ENCODE measurements around the gene SLC13A3. TPM values are rescaled to one million over a fixed set of nuclear protein-coding genes. Genes with fewer than 3 reads are reported as not detected.

The SLC13A3 gene
- total RNA-seq, 4 donors from 2014 or later: 1.1 to 8.9 (median 4.2) TPM

DNA sequence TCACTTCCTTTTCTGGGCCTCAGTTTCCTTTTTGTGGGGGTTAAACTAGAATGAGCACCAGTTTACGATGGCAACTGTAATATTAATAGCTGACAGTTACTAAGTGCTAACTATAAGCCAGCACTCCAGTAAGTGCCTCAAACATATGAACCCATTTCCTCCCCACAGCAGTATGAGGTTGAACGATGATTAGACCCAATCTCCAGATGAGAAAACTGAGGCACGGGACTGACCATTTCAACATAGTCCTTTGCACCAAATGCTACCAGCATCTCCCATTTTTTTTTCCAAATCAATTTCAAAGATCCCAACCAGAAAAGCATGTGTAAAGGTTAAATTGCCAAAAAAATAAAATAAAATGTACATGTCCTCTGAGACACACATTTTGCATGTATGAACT lies 7.1 kb downstream of the SLC13A3 start:
- Histone ChIP-seq H3K27ac (no peak overlapping the region), H3K36me3 (no peaks in the 10 kb centered on the region), H3K27me3 (no peaks in the 10 kb centered on the region), H3K4me3 (no peak overlapping the region), H3K9me3 (no peaks in the 10 kb centered on the region), H3K4me1 (no peaks in the 10 kb centered on the region)
- DNase-seq (ENCODE audit: low spot score in 2 of 2): no peak
- TF ChIP-seq, protein P1, sequence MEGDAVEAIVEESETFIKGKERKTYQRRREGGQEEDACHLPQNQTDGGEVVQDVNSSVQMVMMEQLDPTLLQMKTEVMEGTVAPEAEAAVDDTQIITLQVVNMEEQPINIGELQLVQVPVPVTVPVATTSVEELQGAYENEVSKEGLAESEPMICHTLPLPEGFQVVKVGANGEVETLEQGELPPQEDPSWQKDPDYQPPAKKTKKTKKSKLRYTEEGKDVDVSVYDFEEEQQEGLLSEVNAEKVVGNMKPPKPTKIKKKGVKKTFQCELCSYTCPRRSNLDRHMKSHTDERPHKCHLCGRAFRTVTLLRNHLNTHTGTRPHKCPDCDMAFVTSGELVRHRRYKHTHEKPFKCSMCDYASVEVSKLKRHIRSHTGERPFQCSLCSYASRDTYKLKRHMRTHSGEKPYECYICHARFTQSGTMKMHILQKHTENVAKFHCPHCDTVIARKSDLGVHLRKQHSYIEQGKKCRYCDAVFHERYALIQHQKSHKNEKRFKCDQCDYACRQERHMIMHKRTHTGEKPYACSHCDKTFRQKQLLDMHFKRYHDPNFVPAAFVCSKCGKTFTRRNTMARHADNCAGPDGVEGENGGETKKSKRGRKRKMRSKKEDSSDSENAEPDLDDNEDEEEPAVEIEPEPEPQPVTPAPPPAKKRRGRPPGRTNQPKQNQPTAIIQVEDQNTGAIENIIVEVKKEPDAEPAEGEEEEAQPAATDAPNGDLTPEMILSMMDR (IDR thresholded peaks at IDR 0.05): no peak
- TF ChIP-seq EP300 (IDR thresholded peaks at IDR 0.05) (no peak), POLR2A (IDR thresholded peaks at IDR 0.05) (no peak), POLR2AphosphoS5 (IDR thresholded peaks at IDR 0.05) (no peak)
- WGBS: 97% methylated on average over 3 of the region's 3 CpGs

GRCh38 chr20:46642969-46643343 lies 8.3 kb downstream of the SLC13A3 start:
- no peaks in the 10 kb centered on the region for H3K4me1 ChIP-seq
- H3K27me3 ChIP-seq: no peaks in the 10 kb centered on the region
- no peaks in the 10 kb centered on the region for H3K9me3 ChIP-seq
- H3K36me3 ChIP-seq: no peaks in the 10 kb centered on the region
- 81% methylated on average over 5 of the region's 5 CpGs for WGBS
- H3K27ac ChIP-seq: no peak overlapping the region
- no peak for DNase-seq (ENCODE audit: low spot score in 2 of 2)
- H3K4me3 ChIP-seq: no peak overlapping the region
- TF ChIP-seq EP300 (IDR thresholded peaks at IDR 0.05): no peak
- TF ChIP-seq, protein P1 (IDR thresholded peaks at IDR 0.05): no peak
- no peak for TF ChIP-seq POLR2A (IDR thresholded peaks at IDR 0.05)
- TF ChIP-seq POLR2AphosphoS5 (IDR thresholded peaks at IDR 0.05): no peak

DNA sequence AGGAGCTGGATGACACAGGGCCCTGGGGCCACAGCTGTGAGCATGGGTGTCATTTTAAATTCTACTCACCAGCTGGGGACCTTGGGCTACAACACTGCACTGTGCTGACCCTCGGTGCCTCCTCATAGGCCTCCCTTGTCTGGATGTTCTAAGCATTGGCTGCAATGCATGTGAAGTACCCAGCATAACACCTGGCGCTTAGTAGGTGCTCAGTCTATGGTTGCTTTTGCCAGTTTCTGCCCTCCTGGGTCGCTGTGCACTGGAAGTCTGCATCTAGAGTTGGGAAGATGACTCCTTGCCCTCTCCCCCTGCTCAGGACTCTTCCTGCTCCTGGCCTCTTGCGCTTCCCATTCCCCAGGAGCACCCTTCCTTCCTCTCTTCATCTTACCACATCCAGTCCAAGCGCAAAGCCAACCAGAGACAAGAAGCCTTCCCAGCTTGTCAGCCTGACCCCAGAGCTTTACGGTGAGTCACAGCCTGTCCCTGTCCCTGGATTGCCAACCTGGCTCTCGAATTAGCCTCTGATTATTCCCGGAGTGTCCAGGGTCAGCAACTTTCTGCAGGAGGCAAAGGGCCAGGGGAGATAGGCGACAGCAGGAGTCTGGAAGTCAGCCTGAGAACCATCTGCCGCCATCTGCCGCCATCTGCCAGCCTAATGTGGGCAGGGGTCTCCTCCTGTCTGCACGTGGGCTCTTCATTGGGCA lies 8.8 kb downstream of the SLC13A3 start:
- no peaks in the 10 kb centered on the region for H3K27me3 ChIP-seq
- H3K27ac ChIP-seq: no peak overlapping the region
- H3K36me3 ChIP-seq: no peaks in the 10 kb centered on the region
- H3K9me3 ChIP-seq: no peaks in the 10 kb centered on the region
- no peaks in the 10 kb centered on the region for H3K4me1 ChIP-seq
- no peak for DNase-seq (ENCODE audit: low spot score in 2 of 2)
- no peak overlapping the region for H3K4me3 ChIP-seq
- TF ChIP-seq EP300 (IDR thresholded peaks at IDR 0.05): no peak
- TF ChIP-seq POLR2AphosphoS5 (IDR thresholded peaks at IDR 0.05): no peak
- no peak for TF ChIP-seq POLR2A (IDR thresholded peaks at IDR 0.05)
- TF ChIP-seq, protein P1 (IDR thresholded peaks at IDR 0.05): no peak
- 90% methylated on average over 9 of the region's 12 CpGs for WGBS

DNA sequence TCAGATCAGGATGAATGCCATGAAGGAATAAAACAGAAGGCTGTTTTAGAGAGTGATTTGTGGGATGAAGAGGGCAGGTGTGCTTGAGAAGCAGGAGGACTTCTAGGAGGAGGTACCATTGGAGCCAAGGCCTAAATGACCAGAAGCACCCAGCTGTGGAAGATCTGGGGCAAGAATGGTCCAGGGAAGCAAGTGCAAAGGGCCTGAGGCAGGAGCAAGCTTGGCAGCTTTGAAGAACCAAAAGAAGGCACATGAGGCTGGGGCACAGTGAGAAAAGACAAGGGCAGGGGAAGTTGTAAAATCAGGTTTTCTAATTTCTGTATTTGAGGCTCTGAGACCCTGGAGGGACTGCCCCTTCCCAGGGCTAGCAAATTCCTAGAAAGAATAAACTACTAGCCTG lies 9.8 kb downstream of the SLC13A3 start:
- TF ChIP-seq POLR2AphosphoS5 (IDR thresholded peaks at IDR 0.05): no peak
- TF ChIP-seq POLR2A (IDR thresholded peaks at IDR 0.05): no peak
- TF ChIP-seq, protein P1 (IDR thresholded peaks at IDR 0.05): no peak
- no peak for TF ChIP-seq EP300 (IDR thresholded peaks at IDR 0.05)
- H3K27ac ChIP-seq: no peak overlapping the region
- H3K9me3 ChIP-seq: no peaks in the 10 kb centered on the region
- H3K27me3 ChIP-seq: no peaks in the 10 kb centered on the region
- no peak for DNase-seq (ENCODE audit: low spot score in 2 of 2)
- no peaks in the 10 kb centered on the region for H3K36me3 ChIP-seq
- no peaks in the 10 kb centered on the region for H3K4me1 ChIP-seq
- no peak overlapping the region for H3K4me3 ChIP-seq

DNA sequence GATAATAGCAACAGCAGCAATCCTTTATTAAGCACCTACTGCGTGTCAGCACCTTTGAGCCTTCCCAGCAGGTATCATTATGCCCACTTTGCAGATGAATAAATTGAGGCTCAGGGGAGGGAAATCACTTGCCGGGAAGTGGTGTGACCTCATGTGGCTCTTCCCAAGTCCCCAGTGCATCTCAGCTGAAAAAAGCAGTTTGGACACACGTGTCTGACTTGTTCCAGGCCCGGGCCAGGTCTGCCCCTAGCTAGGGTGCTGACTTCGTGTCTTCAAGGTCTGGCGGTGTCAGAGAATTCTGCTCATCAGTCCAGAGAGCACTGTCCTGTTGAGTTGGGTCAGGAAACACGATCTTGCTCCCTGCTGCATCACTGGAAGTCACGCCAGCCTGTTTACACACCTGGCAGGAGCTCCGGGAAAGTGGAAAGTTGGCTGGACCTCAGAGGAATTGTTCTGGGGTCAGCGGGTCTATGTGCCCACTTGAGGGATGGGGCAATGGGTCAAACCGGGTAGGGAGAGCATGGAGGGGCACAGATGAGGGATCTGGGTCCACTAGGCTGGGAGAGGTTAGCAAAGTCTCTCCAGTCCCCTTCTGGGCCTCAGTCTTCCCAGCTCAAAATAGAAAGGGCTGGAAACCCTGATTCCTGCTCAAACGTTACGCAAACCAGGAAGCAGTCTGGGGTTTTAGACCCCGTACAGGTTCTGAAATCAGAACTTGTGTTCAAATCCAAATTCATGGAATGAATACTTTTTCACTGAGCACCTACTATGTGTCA lies 10.5 kb downstream of the SLC13A3 start:
- no peaks in the 10 kb centered on the region for H3K27me3 ChIP-seq
- TF ChIP-seq, protein P1 (IDR thresholded peaks at IDR 0.05): no peak
- TF ChIP-seq POLR2AphosphoS5 (IDR thresholded peaks at IDR 0.05) (no peak), POLR2A (IDR thresholded peaks at IDR 0.05) (no peak), EP300 (IDR thresholded peaks at IDR 0.05) (no peak)
- no peak overlapping the region for H3K27ac ChIP-seq
- H3K9me3 ChIP-seq: no peaks in the 10 kb centered on the region
- H3K4me3 ChIP-seq: no peak overlapping the region
- 78% methylated on average over 14 of the region's 14 CpGs for WGBS
- DNase-seq (ENCODE audit: low spot score in 2 of 2): no peak
- no peaks in the 10 kb centered on the region for H3K36me3 ChIP-seq
- H3K4me1 ChIP-seq: no peaks in the 10 kb centered on the region

Measured in suprapubic skin (tissue), 4 donors.